HG02571 (cell line): ENCODE data around the gene RSF1.

Experiments used
- ATAC-seq: cut with Tn5 transposase; IDR thresholded peaks from one replicate; pipeline ENCODE4 v1.9.1; 2021; ENCODE audit warnings: mild to moderate bottlenecking, moderate library complexity; ENCODE audit not compliant: unreplicated experiment

RSF1 gene

GRCh38 chr11:77814848-77815247 is 5.7 kb downstream of the RSF1 start:
- no peak for ATAC-seq

GRCh38 chr11:77813256-77813655 is 7.3 kb downstream of the RSF1 start:
- ATAC-seq = no peak

DNA sequence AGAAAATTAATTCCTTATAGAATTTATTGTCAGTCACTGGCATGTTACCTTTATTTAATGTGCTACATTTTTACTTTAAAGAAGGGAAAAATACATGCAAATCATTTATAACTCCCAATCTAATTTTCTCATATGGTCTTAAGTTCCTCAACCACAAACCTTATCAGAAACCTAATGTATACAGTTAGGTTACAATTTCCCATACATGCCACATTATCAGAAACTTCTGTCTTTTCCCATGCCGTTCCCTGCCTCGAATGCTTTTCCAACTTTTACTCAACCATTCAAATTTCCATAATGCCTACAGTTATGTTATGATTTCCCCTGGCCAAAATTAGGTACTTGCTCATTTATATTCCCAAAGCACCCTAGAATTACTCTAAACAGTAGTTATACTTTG is 13.5 kb downstream of the RSF1 start:
- ATAC-seq = no peak

- ATAC-seq = no peak
Measured at GRCh38 chr11:77806415-77806814, 14.1 kb downstream of the RSF1 start.

- ATAC-seq = no peak
Measured at GRCh38 chr11:77801477-77801876, 19.0 kb downstream of the RSF1 start.

- no peak for ATAC-seq
Measured at GRCh38 chr11:77800449-77800848, 20.1 kb downstream of the RSF1 start.

GRCh38 chr11:77799338-77799737 is 21.2 kb downstream of the RSF1 start:
- ATAC-seq = no peak

DNA sequence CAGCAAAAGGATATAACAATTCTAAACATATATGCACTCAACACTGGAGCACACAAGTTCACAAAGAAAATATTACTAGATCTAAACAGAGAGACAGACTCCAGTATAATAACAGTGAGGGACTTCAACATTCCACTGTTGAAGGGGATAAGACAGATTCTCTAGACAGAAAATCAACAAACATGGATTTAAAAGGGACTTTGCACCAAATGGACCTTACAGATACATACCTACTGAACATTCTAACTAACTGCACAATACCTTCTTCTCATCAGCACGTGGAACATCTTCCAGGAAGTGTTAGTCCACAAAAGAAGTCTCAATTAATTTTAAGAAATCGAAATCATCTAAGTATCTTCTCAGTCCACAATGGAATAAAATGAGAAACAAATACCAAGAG is 26.6 kb downstream of the RSF1 start:
- no peak for ATAC-seq

- ATAC-seq = no peak
Measured at GRCh38 chr11:77791301-77791700, 29.2 kb downstream of the RSF1 start.

- ATAC-seq = no peak
Measured at GRCh38 chr11:77789731-77790476, 30.6 kb downstream of the RSF1 start.

- ATAC-seq = no peak
Measured at GRCh38 chr11:77789061-77789730, 31.3 kb downstream of the RSF1 start.

- no peak for ATAC-seq
Measured at GRCh38 chr11:77784572-77784971, 36.0 kb downstream of the RSF1 start.

- ATAC-seq = no peak
Measured at GRCh38 chr11:77783025-77783424, 37.5 kb downstream of the RSF1 start.

GRCh38 chr11:77779935-77780334 is 40.6 kb downstream of the RSF1 start:
- ATAC-seq = no peak

- ATAC-seq = no peak
Measured at GRCh38 chr11:77778549-77778948, 42.0 kb downstream of the RSF1 start.

GRCh38 chr11:77778118-77778517 is 42.4 kb downstream of the RSF1 start:
- no peak for ATAC-seq

DNA sequence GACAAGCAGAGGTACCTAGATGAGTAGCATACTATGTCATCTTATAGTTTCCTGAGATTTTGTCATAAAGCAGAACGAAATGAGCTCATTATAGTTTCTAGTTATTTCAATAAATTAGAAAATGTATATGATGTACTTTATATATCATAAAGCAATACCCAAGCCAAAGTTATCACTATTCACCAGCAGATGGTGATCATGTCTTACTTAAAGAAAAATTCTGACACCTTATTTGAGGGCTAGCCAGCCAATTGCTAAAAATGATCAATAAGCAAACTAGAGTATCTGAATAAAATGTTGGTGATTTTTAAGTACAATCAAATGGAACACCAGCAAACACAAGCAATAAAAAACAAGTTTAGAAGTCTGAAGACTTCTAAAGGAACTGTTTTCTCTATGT is 44.1 kb downstream of the RSF1 start:
- ATAC-seq = no peak

DNA sequence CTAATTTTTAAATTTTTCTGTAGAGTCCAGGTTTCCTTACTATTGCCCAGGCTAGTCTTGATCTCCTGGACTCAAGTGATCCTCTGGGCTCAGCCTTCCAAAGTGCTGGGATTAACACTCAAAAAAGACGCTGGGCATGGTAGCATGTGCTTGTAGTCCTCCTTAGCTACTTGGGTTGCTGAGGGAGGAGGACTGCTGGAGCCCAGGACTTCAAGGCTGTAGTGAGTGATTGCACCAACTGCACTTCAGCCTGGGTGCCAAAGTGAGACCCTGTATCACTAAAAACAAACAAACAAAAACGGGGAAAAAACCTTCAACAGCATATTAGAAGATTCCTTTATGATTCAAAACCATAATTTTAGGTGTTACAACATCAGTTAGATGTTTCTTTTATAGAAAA is 44.6 kb downstream of the RSF1 start:
- no peak for ATAC-seq

DNA sequence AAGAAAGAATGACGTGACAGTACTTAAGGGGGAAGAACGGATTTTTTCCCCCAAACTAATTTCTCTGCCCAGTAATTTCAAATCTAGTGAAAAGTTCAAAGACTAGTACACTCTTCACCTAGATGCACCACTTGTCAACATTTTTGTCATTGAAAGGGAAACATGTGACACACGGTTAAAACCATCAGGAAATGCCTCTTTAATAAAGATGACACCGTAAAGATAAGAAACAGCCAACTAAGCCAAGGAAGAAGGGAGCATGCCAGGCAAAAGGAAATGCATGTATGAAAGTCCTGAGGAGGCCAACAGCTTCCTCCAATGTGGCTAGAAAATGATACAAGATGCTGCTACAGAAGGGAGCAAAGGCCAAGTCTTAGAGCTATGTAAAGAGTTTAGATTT is 49.4 kb downstream of the RSF1 start:
- no peak for ATAC-seq

GRCh38 chr11:77770629-77771028 is 49.9 kb downstream of the RSF1 start:
- ATAC-seq = no peak

- no peak for ATAC-seq
Measured at GRCh38 chr11:77762426-77762825, 58.1 kb downstream of the RSF1 start.

GRCh38 chr11:77761491-77761890 is 59.0 kb downstream of the RSF1 start:
- no peak for ATAC-seq

- ATAC-seq = no peak
Measured at GRCh38 chr11:77758331-77758730, 62.2 kb downstream of the RSF1 start.
